A673 (cell line): Measurements from ENCODE around the gene POLE. TPM values are rescaled to one million over a fixed set of nuclear protein-coding genes. Genes with fewer than 3 reads are reported as not detected.

Source experiments
- BruUV-seq: library from RNA; stranded (reverse); fragments of 400-500 nt; replicated peaks from 2 replicates; lab custom pipeline; 2021; lab: Mats Ljungman, UMichigan
- CTCF ChIA-PET: fragments of 300-600 bp; sonication (Branson Sonifier 250); formaldehyde crosslinking; loops from one replicate; lab custom pipeline; 2022; ENCODE audit warnings: antibody characterized with exemption; lab: Charles Lee
- POLR2A ChIA-PET: fragments of 300-600 bp; sonication (Branson Sonifier 250); formaldehyde crosslinking; loops from one replicate; lab custom pipeline; 2022; ENCODE audit warnings: antibody characterized with exemption; ENCODE audit not compliant: low non-redundant PET; lab: Charles Lee
- DNase-seq: peaks from one replicate; pipeline ENCODE4 v3.0.0-alpha.2; 2015; ENCODE audit warnings: low spot score
- H3K27ac ChIP-seq: fragments of 200-600 bp; sonication (generic); 2 replicates; pipeline ENCODE4 v1.5.1; 2016; ENCODE audit warnings: mixed run types, low read depth, mild to moderate bottlenecking, mixed read lengths, antibody characterized with exemption, low read length; ENCODE audit not compliant: poor library complexity, severe bottlenecking
- H3K27me3 ChIP-seq: fragments of 200-600 bp; sonication (generic); replicated peaks from 2 replicates; pipeline ENCODE4 v1.6.1; 2017; ENCODE audit warnings: mixed run types, low read depth, mild to moderate bottlenecking, mixed read lengths, antibody characterized with exemption, low read length; ENCODE audit not compliant: insufficient read depth, poor library complexity
- H3K36me3 ChIP-seq: fragments of 200-600 bp; sonication (generic); 2 replicates; pipeline ENCODE4 v1.6.1; 2016; ENCODE audit warnings: mixed run types, mild to moderate bottlenecking, mixed read lengths, antibody characterized with exemption, low read length; ENCODE audit not compliant: insufficient read depth, poor library complexity, severe bottlenecking
- H3K4me1 ChIP-seq: fragments of 200-600 bp; sonication (generic); 2 replicates; pipeline ENCODE4 v1.6.1; 2017; ENCODE audit warnings: mixed run types, mild to moderate bottlenecking, mixed read lengths, antibody characterized with exemption, low read length; ENCODE audit not compliant: insufficient read depth, poor library complexity, severe bottlenecking
- H3K4me3 ChIP-seq: fragments of 200-600 bp; sonication (generic); 2 replicates; pipeline ENCODE4 v1.5.1; 2016; ENCODE audit warnings: low read depth, mixed run types, mild to moderate bottlenecking, mixed read lengths, low read length; ENCODE audit not compliant: poor library complexity, severe bottlenecking
- H3K9me3 ChIP-seq: fragments of 200-600 bp; sonication (generic); 2 replicates; pipeline ENCODE4 v1.6.1; 2016; ENCODE audit warnings: mixed run types, low read depth, mild to moderate bottlenecking, mixed read lengths, antibody characterized with exemption, low read length; ENCODE audit not compliant: poor library complexity, severe bottlenecking
- CTCF ChIP-seq: fragments of 300-800, 200-600 bp; sonication (generic); conservative IDR thresholded peaks from 2 replicates; pipeline ENCODE4 v1.5.1; 2017; ENCODE audit warnings: low read depth, mild to moderate bottlenecking, antibody characterized with exemption, low read length, moderate library complexity, mixed read lengths
- EZH2 ChIP-seq: fragments of 200-600 bp; sonication (generic); IDR thresholded peaks from 2 replicates; pipeline ENCODE4 v1.6.1; 2017; ENCODE audit warnings: borderline replicate concordance, low read depth, mild to moderate bottlenecking, mixed read lengths, antibody characterized with exemption, low read length; ENCODE audit not compliant: poor library complexity, severe bottlenecking
- intact Hi-C: fragments of 100-400 bp; cut with micrococcal nuclease; formaldehyde crosslinking; loops from one replicate; pipeline ENCODE4 v1.10.0; 2022; ENCODE audit not compliant: unreplicated experiment
- total RNA-seq: library from RNA; stranded (reverse); gene quantifications from 2 replicates; pipeline ENCODE4 v1.2.3, GENCODE V29; 2021

Gene POLE
- total RNA-seq, 1 experiment from 2014 or later: 239 TPM

- POLR2A ChIA-PET: no interaction called here
- Histone ChIP-seq H3K27me3 (no peaks in the 10 kb centered on the region), H3K27ac (no peak overlapping the region), H3K36me3 (peaks cover 11% of the 10 kb centered on the region), H3K9me3 (no peaks in the 10 kb centered on the region), H3K4me1 (peaks cover 6% of the 10 kb centered on the region), H3K4me3 (peak overlapping the region; percentile 88)
- TF ChIP-seq CTCF (no peak), EZH2 (no peak)
- no peak for DNase-seq
- TSS peak; percentile 81 for BruUV-seq
- CTCF ChIA-PET: no interaction called here
- intact Hi-C loops: no loop called here
Measured at GRCh38 chr12:132685400-132685799, 1.7 kb downstream of the POLE start.

- intact Hi-C loops: loop anchor here (5.0 kb wide), 1 partner anchor 40 kb away; no protein-coding TSS in a partner anchor
- POLR2A ChIA-PET: no interaction called here
- Histone ChIP-seq H3K4me1 (no peaks in the 10 kb centered on the region), H3K36me3 (peaks cover 83% of the 10 kb centered on the region), H3K27me3 (no peaks in the 10 kb centered on the region), H3K4me3 (no peak overlapping the region), H3K27ac (no peak overlapping the region), H3K9me3 (no peaks in the 10 kb centered on the region)
- no TSS peak for BruUV-seq
- DNase-seq: no peak
- no peak for TF ChIP-seq EZH2
- no peak for TF ChIP-seq CTCF
- CTCF ChIA-PET: no interaction called here
Measured at GRCh38 chr12:132677492-132677891, 9.7 kb downstream of the POLE start.

- H3K4me1 ChIP-seq: no peaks in the 10 kb centered on the region
- no peak overlapping the region for H3K4me3 ChIP-seq
- no peaks in the 10 kb centered on the region for H3K27me3 ChIP-seq
- no peak overlapping the region for H3K27ac ChIP-seq
- TF ChIP-seq EZH2 (no peak), CTCF (no peak)
- DNase-seq: no peak
- ChIA-PET POLR2A (no interaction called here), CTCF (interaction anchor here (0.6 kb wide), 1 partner anchor 90 kb away, joined by 3 read pairs; no protein-coding TSS in a partner anchor)
- BruUV-seq: no TSS peak
- no peaks in the 10 kb centered on the region for H3K9me3 ChIP-seq
- intact Hi-C loops: loop anchor here (5.0 kb wide), 1 partner anchor 39 kb away; no protein-coding TSS in a partner anchor
- peaks cover 96% of the 10 kb centered on the region for H3K36me3 ChIP-seq
Measured at GRCh38 chr12:132675757-132676432, 11.2 kb downstream of the POLE start.
